GM21360 (cell line): Measurements from ENCODE around the gene ATP9B.
"Not testable (repeated sequence)": the region's sequence is repeated elsewhere in the genome, so short reads cannot be mapped to it uniquely, and the experiment has no call there.

Source experiments
- ATAC-seq: cut with Tn5 transposase; IDR thresholded peaks from one replicate; pipeline ENCODE4 v1.9.1; 2021; ENCODE audit warnings: mild to moderate bottlenecking, moderate library complexity; ENCODE audit not compliant: unreplicated experiment

ATP9B gene

GRCh38 chr18:79322441-79322840, 253.2 kb downstream of the ATP9B start:
- ATAC-seq, result no peak

GRCh38 chr18:79323471-79323870, 254.3 kb downstream of the ATP9B start:
- no peak for ATAC-seq

DNA sequence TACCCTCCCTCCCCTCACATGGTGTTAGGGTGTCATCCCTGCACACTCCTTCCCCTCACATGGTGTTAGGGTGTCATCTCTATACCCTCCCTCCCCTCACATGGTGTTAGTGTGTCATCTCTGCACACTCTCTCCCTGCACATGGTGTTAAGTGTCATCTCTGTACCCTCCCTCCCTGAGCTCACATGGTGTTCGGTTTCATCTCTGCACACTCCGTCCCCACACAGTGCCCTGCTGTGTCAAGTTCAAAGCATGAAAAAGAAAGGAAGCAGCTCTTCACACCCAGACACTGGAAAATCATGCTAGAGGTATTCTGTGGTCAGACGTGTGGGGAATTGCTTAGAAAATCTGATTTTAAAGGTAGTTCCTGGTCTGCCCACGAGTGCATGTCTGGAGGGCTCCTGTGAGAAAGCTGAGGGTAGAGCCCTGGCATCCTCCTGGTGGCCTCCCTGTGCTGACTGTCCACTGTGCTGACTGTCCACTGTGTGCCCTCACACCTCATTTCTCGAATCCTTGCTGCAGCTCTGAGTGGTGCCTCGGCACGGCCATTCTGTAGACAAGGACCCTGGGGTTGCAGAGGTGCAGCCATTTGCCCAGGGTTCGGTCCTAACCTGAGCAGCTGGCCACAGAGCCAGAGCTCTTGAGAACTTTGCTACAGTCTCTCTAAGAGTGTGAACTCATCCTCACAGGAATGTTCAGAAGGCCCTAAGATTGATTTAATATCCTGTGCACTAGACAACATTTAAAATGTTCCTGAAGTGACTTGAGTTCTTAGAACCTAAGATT, 257.4 kb downstream of the ATP9B start:
- ATAC-seq, result no peak

GRCh38 chr18:79327199-79327721, 258.1 kb downstream of the ATP9B start:
- no peak for ATAC-seq

DNA sequence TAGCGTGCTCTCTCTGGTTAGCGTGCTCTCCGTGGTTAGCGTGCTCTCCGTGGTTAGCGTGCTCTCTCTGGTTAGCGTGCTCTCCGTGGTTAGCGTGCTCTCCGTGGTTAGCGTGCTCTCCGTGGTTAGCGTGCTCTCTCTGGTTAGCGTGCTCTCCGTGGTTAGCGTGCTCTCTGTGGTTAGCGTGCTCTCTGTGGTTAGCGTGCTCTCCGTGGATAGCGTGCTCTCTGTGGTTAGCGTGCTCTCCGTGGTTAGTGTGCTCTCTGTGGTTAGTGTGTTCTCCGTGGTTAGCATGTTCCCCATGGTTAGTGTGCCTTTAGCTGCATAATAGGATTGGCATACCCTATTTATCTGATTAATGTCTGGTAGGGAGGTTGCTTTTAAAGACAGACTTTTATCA, 258.7 kb downstream of the ATP9B start:
- not testable (repeated sequence) for ATAC-seq

- no peak for ATAC-seq
These were observed 259.7 kb downstream of the ATP9B start for GRCh38 chr18:79328887-79329286.

DNA sequence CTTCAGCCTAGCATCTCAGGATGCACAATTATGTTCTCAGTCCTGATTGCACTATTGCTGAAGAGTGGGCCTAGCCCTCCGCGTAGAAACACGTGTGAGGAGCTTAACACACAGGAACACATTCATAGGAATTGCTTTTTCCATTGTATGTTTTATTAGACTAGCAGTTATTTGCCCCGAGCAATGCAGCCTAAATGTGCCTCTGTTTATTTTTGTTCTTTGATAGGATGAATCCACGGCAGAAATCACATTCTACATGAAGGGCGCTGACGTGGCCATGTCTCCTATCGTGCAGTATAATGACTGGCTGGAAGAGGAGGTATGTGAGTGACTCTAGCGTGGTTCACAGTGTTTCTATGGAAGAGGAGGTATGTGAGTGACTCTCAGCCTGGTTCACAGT, 260.6 kb downstream of the ATP9B start:
- ATAC-seq, result no peak

DNA sequence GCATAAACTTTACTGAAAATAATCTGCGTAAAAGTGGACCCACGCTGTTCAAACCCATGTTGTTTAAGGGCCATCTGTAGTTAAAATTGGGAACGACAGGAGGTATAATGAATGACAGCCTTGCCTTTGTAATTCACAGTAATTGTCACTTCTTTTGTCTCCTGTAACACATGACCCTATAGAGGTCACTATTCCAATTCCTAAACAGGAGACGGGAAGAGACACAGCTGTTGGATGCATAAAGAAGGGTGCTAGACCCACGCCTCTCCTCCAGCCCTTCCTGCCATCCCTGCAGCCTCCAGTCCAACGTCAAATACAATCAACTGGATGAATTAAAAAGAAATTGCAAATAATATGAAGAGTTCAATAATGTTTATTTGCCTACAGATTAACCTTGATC, 263.5 kb downstream of the ATP9B start:
- no peak for ATAC-seq

- ATAC-seq, result no peak
These were observed 263.9 kb downstream of the ATP9B start for GRCh38 chr18:79333046-79333445.

GRCh38 chr18:79334496-79335233, 265.5 kb downstream of the ATP9B start:
- no peak for ATAC-seq

DNA sequence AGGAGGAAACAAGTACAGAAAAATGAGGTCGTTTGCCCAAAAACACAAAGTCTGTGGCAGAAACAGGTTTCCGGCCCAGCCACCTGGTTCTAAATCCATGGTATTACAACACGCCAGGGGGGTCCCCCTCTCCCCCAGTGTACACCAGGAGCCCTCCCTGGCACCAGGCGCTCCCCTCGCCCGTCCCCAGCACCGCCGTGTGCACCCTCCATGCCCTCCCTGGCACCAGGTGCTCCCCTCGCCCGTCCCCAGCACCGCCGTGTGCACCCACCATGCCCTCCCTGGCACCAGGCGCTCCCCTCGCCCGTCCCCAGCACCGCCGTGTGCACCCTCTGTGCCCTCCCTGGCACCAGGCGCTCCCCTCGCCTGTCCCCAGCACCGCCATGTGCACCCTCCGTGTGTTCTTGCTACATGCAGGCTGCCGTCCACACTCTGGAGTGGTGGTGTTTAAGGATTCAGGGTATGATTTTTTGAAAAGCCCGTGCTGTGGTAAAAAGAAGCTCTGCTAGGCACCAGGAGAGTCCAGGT, 266.7 kb downstream of the ATP9B start:
- no peak for ATAC-seq

- ATAC-seq, result no peak
These were observed 267.5 kb downstream of the ATP9B start for GRCh38 chr18:79336556-79337142.

DNA sequence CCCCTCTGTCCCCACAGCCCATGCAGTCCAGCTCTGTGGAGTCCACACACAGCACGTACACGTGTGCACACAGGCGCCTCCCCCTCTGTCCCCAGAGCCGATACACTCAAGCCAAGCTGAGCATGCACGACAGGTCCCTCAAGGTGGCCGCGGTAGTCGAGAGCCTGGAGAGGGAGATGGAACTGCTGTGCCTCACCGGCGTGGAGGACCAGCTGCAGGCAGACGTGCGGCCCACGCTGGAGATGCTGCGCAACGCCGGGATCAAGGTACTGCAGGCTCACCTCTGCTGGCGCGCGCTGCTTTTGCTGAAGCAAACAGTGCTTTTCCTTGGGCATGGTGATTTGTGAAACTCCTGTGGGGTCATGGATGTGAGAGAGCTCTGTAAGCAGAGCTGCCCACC, 268.0 kb downstream of the ATP9B start:
- ATAC-seq, result no peak

DNA sequence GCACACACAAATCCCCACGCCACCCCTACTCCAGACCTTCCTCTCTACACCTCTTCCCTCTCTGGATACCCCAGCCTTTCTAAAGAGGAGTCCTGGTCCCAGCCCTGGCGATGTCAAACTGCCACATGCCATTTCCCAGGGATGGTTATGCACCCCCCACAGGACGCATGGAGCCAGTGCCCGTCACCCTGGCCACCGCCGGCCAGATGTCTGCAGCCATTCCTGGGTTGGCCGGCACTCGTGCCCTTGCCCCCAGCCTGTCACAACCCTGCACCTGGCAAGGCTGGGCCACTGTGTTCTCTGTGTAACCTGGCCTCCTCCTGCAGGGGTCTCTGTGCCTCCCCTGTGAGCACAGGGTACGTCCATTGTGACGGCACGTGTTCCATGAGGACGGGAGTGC, 268.4 kb downstream of the ATP9B start:
- ATAC-seq, result no peak

- no peak for ATAC-seq
These were observed 270.1 kb downstream of the ATP9B start for GRCh38 chr18:79339094-79339908.

DNA sequence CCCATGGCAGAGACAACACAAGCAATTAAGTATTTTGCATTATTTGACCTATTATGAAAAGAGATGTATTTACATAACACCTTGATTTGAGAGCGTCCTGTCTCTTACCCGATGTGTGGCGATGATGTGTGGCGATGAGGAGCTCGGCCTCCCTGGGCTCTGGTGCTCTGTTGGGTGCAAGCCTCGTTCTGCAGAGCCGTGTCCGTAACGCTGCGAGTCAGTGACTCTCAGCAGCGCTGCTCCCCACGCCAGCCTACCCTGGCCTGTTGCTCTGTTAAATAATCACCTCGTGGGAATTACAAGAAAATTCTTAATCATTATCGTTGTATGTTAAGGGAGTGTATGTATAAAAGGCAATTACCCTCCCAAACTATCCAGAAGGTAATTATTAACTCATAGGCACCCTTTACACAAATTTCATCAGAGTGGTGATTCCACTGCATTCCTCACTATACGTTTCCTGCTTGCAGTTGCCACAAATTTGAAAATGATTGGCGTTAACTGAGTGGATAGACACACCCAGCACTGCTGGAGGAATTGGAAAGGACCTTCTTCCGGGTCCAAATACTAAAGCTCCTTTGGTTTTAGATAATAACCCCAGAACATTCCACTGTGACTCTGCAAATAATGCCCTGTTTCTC, 274.5 kb downstream of the ATP9B start:
- no peak for ATAC-seq

DNA sequence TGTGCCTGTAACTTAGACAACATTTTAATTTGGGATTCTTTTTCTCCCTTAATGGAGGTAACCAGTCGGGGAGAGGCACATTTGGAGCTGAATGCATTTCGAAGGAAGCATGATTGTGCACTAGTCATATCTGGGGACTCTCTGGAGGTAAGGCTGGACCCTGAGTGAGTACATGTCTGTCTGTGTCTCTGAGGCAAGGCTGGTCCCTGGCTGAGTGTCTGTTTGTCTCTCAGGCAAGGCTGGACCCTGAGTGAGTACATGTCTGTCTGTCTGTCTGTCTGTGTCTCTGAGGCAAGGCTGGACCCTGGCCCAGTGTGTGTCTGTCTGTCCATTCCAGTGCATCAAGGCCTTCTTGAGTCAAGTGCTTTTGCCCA, 275.0 kb downstream of the ATP9B start:
- ATAC-seq, result no peak

- ATAC-seq, result no peak
These were observed 276.2 kb downstream of the ATP9B start for GRCh38 chr18:79345366-79345765.

GRCh38 chr18:79345981-79346380, 276.8 kb downstream of the ATP9B start:
- ATAC-seq, result no peak

- ATAC-seq, result no peak
These were observed 278.9 kb downstream of the ATP9B start for GRCh38 chr18:79348066-79348465.
